GM23248 (cell line): Measurements from ENCODE around the gene RRAS2.

Experiments used
- EZH2 ChIP-seq: fragments of 200-600 bp; sonication (generic); IDR thresholded peaks from 2 replicates; pipeline ENCODE4 v1.6.1; 2018; ENCODE audit warnings: antibody characterized with exemption, mild to moderate bottlenecking; ENCODE audit not compliant: insufficient read depth, poor library complexity, severe bottlenecking
- EZH2phosphoT487 ChIP-seq: fragments of 200-600 bp; sonication (generic); IDR thresholded peaks from 2 replicates; pipeline ENCODE4 v1.6.1; 2018; ENCODE audit warnings: antibody characterized with exemption, moderate library complexity, mild to moderate bottlenecking, low read depth; ENCODE audit not compliant: insufficient read depth

DNA sequence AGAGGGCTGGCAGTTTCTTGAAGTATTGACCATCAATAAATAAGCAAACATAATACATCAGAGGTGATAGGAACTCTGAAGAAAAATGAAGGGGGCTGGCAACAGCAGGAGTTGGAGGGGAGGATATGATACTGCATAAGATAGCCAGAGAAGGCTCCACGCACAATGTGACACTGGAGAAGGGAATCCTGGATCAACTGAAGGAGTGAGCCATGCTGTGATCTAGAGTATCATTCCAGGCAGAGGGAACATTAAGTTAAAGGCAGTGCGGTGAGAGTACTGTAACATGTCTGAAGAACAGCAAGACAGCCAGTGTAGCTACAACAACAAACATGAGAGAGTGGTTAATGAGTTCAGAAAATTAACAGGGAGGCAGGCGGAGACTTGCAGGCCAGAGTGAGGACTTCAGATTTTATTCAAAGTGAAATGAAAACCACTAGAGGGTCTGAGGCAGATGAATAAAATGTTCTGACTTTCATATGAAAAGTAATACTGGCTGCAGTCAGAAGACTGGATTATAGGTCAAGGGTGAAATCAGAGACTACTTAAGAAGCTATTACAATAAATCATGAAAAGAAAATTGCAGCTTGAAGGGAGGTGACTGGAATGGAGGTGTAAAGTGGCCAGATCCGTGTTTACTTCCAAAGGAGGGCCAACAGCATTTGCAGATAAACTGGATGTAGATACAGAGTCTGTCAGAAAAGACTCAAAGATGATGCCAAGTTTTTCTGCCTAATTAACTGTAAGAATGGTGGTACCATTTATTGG lies 49.4 kb downstream of the RRAS2 start:
- no peak for TF ChIP-seq EZH2
- TF ChIP-seq EZH2phosphoT487 = no peak
